ENCODE data around the gene TULP4.
A peak's percentile ranks its signal among the peaks of the same experiment; 100 is the strongest.

TULP4 gene, protein sequence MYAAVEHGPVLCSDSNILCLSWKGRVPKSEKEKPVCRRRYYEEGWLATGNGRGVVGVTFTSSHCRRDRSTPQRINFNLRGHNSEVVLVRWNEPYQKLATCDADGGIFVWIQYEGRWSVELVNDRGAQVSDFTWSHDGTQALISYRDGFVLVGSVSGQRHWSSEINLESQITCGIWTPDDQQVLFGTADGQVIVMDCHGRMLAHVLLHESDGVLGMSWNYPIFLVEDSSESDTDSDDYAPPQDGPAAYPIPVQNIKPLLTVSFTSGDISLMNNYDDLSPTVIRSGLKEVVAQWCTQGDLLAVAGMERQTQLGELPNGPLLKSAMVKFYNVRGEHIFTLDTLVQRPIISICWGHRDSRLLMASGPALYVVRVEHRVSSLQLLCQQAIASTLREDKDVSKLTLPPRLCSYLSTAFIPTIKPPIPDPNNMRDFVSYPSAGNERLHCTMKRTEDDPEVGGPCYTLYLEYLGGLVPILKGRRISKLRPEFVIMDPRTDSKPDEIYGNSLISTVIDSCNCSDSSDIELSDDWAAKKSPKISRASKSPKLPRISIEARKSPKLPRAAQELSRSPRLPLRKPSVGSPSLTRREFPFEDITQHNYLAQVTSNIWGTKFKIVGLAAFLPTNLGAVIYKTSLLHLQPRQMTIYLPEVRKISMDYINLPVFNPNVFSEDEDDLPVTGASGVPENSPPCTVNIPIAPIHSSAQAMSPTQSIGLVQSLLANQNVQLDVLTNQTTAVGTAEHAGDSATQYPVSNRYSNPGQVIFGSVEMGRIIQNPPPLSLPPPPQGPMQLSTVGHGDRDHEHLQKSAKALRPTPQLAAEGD (N-terminal part only)

GRCh38 chr6:158312165-158312564 lies at the start of gene TULP4:
TULP4 (plus strand) TSS chr6:158312465; CDS start chr6:158314017, 1,552 bp downstream.
- no peak for DNase-seq (ENCODE audit: low read depth)

GRCh38 chr6:158262755-158263154 lies 49.5 kb upstream of the TULP4 start:
- no peak for DNase-seq (ENCODE audit: low read depth)

- DNase-seq (ENCODE audit: low read depth) = no peak
Measured at GRCh38 chr6:158264180-158264579, 48.1 kb upstream of the TULP4 start.

- DNase-seq (ENCODE audit: low read depth) = no peak
Measured at GRCh38 chr6:158266131-158266530, 46.1 kb upstream of the TULP4 start.

GRCh38 chr6:158268361-158269147 lies 43.7 kb upstream of the TULP4 start:
- no peak for DNase-seq (ENCODE audit: low read depth)

DNA sequence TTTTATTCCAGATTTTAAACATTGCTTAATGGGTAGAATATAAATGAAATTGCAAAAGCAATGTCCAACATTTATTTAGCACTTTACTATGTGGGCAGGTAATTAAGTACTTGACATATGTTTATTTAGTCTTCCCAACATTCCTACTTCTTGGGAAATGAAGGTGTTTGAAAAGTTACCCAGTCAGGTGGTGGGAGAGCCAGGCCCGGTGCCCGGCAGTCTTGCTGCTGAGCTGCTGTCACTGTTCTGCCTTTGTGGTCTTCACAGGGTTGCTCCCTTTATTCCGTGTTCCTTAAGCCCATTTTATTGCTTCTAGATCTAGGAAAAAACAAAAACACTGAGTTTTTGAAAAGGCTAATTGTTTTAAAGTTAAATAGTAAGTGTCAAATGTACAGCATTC lies 42.6 kb upstream of the TULP4 start:
- DNase-seq (ENCODE audit: low read depth) = no peak

DNA sequence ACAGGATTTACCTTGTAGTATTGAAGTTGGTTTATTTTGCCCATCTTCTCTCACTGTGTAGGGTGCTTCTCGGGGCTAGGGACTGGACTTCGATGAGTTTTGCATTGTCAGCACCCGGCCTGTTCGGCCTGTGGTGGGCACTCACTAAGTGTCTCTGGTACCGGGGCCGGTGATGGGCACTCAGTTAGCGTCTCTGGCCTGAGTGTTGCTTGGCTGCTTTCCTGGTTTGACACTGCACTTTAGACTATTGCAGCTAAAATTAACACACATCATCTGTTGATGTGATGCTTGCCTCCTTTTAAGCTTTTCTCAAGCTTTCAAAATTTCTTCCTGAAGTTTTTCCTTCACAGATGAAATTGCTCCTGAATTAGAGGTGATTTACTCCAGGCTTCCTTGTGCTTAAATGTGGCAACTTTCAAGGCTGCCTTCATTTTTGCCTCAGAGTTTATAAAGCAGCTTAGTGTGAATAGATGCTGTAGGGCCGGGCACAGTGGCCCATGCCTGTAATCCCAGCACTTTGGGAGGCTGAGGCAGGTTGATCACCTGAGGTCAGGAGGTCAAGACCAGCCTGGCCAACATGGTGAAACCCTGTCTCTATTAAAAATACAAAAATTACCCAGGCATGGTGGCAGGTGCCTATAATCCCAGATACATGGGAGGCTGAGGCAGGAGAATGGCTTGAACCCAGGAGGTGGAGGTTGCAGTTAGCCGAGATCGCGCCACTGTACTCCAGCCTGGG lies 41.7 kb upstream of the TULP4 start:
- DNase-seq (ENCODE audit: low read depth) = no peak

GRCh38 chr6:158272324-158272723 lies 39.9 kb upstream of the TULP4 start:
- no peak for DNase-seq (ENCODE audit: low read depth)

DNA sequence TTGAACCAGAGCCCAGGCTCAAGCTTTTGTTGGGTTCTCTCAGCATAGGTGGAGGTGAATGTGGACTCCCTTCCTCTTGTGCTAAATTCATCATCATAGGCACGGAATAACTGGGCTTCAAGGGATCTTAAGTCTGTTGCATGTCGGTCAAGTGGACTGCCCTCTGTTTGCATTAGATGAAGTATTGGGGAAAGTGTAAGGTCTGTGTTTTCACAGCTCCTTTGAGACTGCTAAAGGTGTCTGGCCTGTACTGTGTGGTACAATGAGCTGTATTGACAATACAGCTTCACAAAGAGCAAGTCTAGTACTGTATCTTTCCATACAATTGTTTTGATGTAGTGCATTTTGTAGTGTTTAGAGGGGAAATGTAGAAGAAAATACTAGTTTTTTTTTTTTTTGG lies 34.3 kb upstream of the TULP4 start:
- no peak for DNase-seq (ENCODE audit: low read depth)

- DNase-seq (ENCODE audit: low read depth) = no peak
Measured at GRCh38 chr6:158279615-158280014, 32.6 kb upstream of the TULP4 start.

- no peak for DNase-seq (ENCODE audit: low read depth)
Measured at GRCh38 chr6:158283304-158283980, 28.8 kb upstream of the TULP4 start.

GRCh38 chr6:158284007-158284875 lies 28.0 kb upstream of the TULP4 start:
- no peak for DNase-seq (ENCODE audit: low read depth)

- DNase-seq (ENCODE audit: low read depth) = no peak
Measured at GRCh38 chr6:158284876-158285655, 27.2 kb upstream of the TULP4 start.

- no peak for DNase-seq (ENCODE audit: low read depth)
Measured at GRCh38 chr6:158285656-158286021, 26.6 kb upstream of the TULP4 start.

DNA sequence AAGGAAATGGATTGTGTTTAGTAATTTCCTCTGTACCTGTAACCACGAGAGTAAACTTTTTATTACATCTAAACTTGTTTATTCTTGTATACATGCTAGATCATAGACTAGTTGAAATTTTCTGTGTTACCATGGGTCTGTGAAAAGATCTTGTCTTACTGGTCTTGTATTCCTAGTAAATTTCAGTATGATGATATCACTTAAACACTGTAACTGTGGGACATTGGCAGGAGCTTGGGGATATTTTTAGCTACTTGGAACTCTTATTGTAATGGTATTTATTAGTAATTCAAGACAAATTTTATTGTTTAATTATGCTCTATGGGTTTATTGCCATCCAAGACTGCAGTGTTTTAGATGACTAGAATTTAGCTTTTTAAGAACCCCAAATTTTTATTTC lies 25.9 kb upstream of the TULP4 start:
- DNase-seq (ENCODE audit: low read depth) = no peak

DNA sequence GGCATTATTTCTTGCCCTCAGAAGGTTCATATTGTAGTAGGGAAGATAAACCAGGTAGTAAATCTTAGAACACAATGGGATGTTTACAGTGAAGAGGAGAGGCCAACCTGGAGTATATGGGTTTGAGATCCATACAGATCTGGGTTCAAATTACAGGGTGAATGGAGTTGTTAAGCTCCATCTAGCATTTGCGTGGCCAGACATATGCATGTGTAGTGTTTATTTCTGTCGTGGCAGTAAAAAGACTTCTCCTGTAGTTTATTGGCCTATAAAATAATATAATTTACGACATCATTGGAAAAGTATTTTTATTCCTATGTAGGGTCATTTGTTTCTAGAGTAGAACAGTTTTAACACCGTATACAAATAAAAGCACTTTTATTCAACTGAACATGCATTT lies 25.2 kb upstream of the TULP4 start:
- DNase-seq (ENCODE audit: low read depth) = no peak

DNA sequence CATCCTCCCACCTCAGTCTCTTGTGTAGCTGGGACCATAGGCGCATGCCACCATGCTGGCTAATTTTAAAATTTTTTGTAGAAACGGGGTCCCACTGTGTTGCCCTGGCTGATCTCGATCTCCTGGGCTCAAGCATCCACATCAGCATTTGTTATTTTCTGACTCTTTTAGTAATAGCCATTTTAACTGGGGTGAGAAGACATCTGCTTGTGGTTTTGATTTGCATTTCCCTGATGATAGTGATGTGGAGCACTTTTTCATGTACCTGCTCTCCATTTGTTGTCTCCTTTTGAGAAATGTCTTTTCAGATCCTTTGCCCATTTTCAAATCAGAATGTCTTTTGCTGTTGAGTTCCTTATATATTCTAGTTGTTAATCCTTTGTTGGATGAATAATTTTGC lies 22.2 kb upstream of the TULP4 start:
- no peak for DNase-seq (ENCODE audit: low read depth)

GRCh38 chr6:158290659-158291058 lies 21.6 kb upstream of the TULP4 start:
- DNase-seq (ENCODE audit: low read depth) = peak; percentile 19

- no peak for DNase-seq (ENCODE audit: low read depth)
Measured at GRCh38 chr6:158292016-158292415, 20.2 kb upstream of the TULP4 start.
